NCI-H1048 (cell line): ENCODE results near the gene PNKD.

ENCODE experiments used
- DNase-seq: peaks from one replicate; lab custom pipeline; 2025; lab: John Stamatoyannopoulos, UW

The PNKD gene

DNA sequence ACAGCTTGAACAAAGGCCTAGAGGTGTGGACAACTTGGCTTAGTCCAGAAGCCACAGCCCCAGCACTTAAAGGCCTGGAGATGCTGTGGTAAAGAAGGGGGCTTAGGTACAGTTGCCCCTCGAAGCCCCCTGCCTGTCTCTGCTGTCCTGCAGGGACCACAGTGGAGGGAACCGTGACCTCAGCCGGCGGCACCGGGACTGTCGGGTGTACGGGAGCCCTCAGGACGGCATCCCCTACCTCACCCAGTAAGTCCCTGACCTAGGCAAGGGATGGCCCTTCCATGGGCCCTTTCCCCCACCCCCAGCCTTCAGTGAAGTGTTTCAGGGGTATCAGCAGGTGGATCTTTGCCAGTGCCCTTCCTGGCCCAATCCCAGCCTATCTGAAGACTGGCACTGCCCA, 71.1 kb downstream of the PNKD start:
- no peak for DNase-seq

GRCh38 chr2:218342837-218343236, 72.5 kb downstream of the PNKD start:
- DNase-seq: no peak

DNA sequence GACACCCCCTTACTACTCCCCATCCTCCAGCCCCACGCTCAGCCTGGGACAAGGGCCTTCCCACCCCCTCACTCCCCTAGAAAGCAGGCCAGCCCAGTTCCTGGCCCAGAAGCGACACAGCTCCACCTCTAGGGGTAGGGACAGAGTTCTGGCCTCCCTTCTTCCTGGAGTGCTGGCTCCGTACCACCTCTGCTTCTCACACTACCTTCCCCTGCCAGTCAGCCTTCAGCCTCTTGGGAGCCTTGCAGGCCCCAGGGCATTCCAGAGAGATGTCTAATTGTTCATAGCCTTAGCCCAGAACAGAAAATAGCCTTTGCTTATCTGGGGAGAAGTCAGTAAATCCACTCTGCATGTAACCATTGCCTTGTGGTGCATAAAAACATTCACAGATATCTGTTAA, 73.3 kb downstream of the PNKD start:
- no peak for DNase-seq

GRCh38 chr2:218344090-218344754, 73.9 kb downstream of the PNKD start:
- DNase-seq: no peak

GRCh38 chr2:218344755-218345417, 74.6 kb downstream of the PNKD start:
- DNase-seq: no peak

DNA sequence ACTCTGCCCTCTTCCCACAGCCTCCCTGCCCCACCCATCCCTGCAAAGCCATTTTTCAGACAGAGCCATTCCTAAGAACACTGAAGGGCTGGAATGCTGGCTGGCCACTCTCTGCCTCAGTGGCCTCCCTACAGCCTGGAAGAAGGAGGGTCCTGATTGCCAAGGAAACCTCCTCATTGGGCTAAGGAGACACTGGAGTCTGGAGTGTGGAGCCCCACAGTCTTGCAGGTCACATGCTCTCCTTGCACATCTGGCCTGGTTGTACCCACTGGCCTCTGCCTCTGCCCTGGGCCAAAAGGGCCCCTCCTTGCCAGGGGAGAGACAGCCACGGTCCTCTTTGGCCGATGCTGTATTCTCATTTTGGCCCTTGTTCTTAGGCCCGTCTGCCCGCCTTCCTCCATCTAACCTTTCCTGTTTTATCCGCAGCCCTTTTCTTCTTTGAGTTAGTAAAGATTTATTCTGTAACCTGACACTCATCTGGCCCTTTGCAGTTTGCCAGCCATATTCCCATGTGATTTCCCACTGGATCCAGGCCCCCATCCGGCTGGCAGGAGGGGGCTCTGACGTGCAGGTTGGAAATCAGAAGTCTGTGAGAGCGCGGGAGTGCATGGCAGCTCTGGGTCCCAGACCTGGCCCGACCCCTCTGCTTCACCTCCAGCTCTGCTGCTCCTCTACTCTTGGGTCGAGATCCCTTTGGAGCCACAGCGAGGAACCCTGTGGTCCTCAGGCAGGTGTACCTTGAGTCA, 75.3 kb downstream of the PNKD start:
- DNase-seq: no peak

GRCh38 chr2:218347172-218347571, 76.9 kb downstream of the PNKD start:
- no peak for DNase-seq

GRCh38 chr2:218354045-218354444, 83.7 kb downstream of the PNKD start:
- no peak for DNase-seq

- DNase-seq: no peak
Observed at GRCh38 chr2:218354850-218355443, 84.6 kb downstream of the PNKD start.

- no peak for DNase-seq
Observed at GRCh38 chr2:218357236-218358177, 87.2 kb downstream of the PNKD start.

DNA sequence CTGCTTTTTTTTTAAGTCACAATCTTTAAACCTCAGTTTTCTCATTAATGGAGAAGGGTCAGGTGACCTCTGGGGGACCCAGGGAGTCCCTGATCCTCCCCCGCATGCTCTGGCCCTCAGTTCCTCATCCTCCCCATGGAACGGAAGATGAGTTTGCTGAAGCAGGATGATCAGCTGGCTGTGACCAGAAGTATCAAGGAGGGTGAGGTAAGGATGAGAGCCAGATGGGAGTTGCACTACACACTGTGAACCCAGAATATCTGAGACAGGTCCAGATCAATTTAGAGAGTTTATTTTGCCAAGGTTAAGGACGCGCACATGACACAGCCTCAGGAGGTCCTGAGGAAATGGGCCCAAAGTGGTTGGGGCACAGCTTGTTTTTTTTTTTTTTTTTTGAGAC, 90.1 kb downstream of the PNKD start:
- no peak for DNase-seq

- no peak for DNase-seq
Observed at GRCh38 chr2:218362606-218363005, 92.3 kb downstream of the PNKD start.

- no peak for DNase-seq
Observed at GRCh38 chr2:218363736-218364135, 93.4 kb downstream of the PNKD start.

- DNase-seq: no peak
Observed at GRCh38 chr2:218364196-218364595, 93.9 kb downstream of the PNKD start.

GRCh38 chr2:218366621-218367414, 96.5 kb downstream of the PNKD start:
- no peak for DNase-seq

DNA sequence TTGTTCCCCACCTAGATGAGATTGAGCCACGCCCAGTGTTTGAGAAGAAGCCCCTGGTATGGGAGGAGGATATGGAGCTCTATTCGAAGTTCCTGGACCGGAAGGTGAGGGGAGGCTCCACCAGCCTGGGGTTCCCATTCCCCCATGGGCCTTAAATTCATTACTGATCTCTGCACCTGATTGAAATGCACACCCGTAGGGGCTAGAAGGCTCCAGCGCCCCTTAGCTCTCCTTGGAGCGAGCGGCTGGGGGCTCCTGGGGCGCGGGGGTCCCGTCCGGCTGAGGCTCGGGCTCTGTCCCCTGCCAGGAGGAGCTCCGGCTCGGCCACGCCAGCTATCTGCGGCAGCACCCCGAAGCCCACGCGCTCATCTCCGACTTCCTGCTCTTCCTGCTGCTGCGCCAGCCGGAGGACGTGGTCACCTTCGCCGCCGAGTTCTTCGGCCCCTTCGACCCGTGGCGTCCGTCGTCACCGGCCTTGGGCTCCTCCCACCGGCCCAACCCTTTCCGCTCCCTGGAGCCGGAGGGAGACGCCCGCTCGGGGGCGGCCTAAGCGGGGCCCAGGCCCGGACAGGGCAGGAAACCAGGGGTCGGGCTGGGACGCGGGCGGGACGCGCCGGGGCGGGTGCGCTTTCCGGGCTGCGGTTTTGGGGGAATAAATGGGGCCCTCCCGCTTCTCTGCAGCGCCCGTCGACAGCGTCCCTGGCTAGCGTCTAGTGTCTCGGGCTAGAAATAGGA, 97.3 kb downstream of the PNKD start:
- no peak for DNase-seq

DNA sequence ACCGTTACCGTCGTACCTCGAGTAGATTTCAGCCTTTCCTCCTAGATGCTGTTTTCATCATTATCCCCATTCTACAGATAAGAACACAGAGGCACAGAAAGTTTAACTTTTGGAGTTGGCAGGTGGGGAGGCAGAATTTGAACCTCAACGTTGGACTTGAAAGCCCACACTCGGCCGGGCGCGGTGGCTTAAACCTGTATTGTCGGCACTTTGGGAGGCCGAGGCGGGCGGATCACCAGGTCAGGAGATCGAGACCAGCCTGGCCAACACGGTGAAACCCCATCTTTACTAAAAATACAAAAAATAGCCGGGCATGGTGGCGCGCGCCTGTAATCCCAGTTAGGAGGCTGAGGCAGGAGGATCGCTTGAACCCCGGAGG, 97.8 kb downstream of the PNKD start:
- DNase-seq: no peak

- DNase-seq: no peak
Observed at GRCh38 chr2:218368621-218369153, 98.4 kb downstream of the PNKD start.

DNA sequence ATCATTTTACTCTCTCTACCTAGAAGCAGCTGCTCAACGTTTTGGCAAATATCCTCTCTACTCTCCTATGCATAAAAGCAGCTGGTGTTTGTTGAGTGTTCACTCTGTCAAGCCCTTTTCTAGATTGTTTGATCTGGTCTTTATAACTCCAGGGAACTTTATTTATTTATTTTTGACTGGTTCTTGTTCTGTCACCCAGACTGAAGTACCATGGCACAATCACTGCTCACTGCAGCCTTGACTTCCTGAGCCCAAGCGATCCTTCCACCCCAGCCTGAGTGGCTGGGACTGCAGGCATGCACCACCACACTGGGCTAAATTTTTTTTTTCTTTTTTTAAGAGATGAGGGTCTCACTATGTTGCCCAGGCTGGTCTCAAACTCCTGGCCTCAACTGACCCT, 99.0 kb downstream of the PNKD start:
- no peak for DNase-seq
